ENCODE results near the gene GRAMD2B. TPM values are rescaled to one million over a fixed set of nuclear protein-coding genes. Genes with fewer than 3 reads are reported as not detected.
"Not testable (repeated sequence)": the region's sequence is repeated elsewhere in the genome, so short reads cannot be mapped to it uniquely, and the experiment has no call there.

Gene GRAMD2B
- total RNA-seq, 2 experiments from 2014 or later, result 7.2 to 9.4 TPM

- H3K27me3 ChIP-seq (ENCODE audit: control insufficient read depth in 1 of 2, insufficient read depth in 2 of 2, low read length in 2 of 2), result no peaks in the 10 kb centered on the region
- Mint-ChIP-seq H3K9me3 (peaks cover 3% of the 10 kb centered on the region), H3K27ac (no peak overlapping the region), H3K4me3 (no peak overlapping the region), H3K36me3 (ENCODE audit: low read depth) (no peaks in the 10 kb centered on the region), H3K27me3 (no peaks in the 10 kb centered on the region), H3K4me1 (ENCODE audit: low read depth) (peaks cover 17% of the 10 kb centered on the region)
- H3K4me3 ChIP-seq (ENCODE audit: low read length), result no peak overlapping the region
- H3K27ac ChIP-seq (ENCODE audit: low read depth in 1 of 2, low read length in 2 of 2), result no peak overlapping the region
- TF ChIP-seq CTCF (IDR thresholded peaks at IDR 0.05), result no peak
- no peaks in the 10 kb centered on the region for H3K36me3 ChIP-seq (ENCODE audit: insufficient read depth, low read length)
- ATAC-seq (ENCODE audit: poor library complexity) (no peak), DNase-seq (no peak)
- intact Hi-C loops (cut with DNase I, micrococcal nuclease), result loop anchor here in 1 of 2 experiments (10.0 kb wide), 1 partner anchor 47 kb away; the partner anchor contains the start of gene GRAMD2B
- ChIA-PET CTCF (no interaction called here), POLR2A (no interaction called here)
- H3K9me3 ChIP-seq (ENCODE audit: control insufficient read depth in 1 of 2, insufficient read depth in 1 of 2, low read length in 2 of 2), result no peaks in the 10 kb centered on the region
- peaks cover 6% of the 10 kb centered on the region for H3K4me1 ChIP-seq (ENCODE audit: insufficient read depth, low read length)
Observed at GRCh38 chr5:126377424-126377823, 45.8 kb upstream of the GRAMD2B start.

GRCh38 chr5:126380316-126380715 lies 42.9 kb upstream of the GRAMD2B start:
- H3K9me3 ChIP-seq (ENCODE audit: control insufficient read depth in 1 of 2, insufficient read depth in 1 of 2, low read length in 2 of 2); H3K27me3 ChIP-seq (ENCODE audit: control insufficient read depth in 1 of 2, insufficient read depth in 2 of 2, low read length in 2 of 2); H3K9me3 Mint-ChIP-seq; H3K27ac Mint-ChIP-seq; H3K4me3 Mint-ChIP-seq; intact Hi-C loops (cut with DNase I, micrococcal nuclease); H3K36me3 ChIP-seq (ENCODE audit: insufficient read depth, low read length); POLR2A ChIA-PET; H3K4me1 Mint-ChIP-seq (ENCODE audit: low read depth); H3K36me3 Mint-ChIP-seq (ENCODE audit: low read depth); DNase-seq; H3K4me1 ChIP-seq (ENCODE audit: insufficient read depth, low read length); H3K27me3 Mint-ChIP-seq; ATAC-seq (ENCODE audit: poor library complexity); H3K27ac ChIP-seq (ENCODE audit: low read depth in 1 of 2, low read length in 2 of 2); CTCF ChIA-PET; H3K4me3 ChIP-seq (ENCODE audit: low read length): not testable (repeated sequence)

GRCh38 chr5:126383246-126383645 lies 40.0 kb upstream of the GRAMD2B start:
- H3K4me1 Mint-ChIP-seq (ENCODE audit: low read depth), result no peaks in the 10 kb centered on the region
- peaks cover 3% of the 10 kb centered on the region for H3K9me3 Mint-ChIP-seq
- no peaks in the 10 kb centered on the region for H3K27me3 Mint-ChIP-seq
- TF ChIP-seq CTCF (IDR thresholded peaks at IDR 0.05), result no peak
- ATAC-seq (ENCODE audit: poor library complexity) (no peak), DNase-seq (no peak)
- Histone ChIP-seq H3K9me3 (ENCODE audit: control insufficient read depth in 1 of 2, insufficient read depth in 1 of 2, low read length in 2 of 2) (no peaks in the 10 kb centered on the region), H3K27me3 (ENCODE audit: control insufficient read depth in 1 of 2, insufficient read depth in 2 of 2, low read length in 2 of 2) (no peaks in the 10 kb centered on the region), H3K4me3 (ENCODE audit: low read length) (no peak overlapping the region), H3K36me3 (ENCODE audit: insufficient read depth, low read length) (no peaks in the 10 kb centered on the region), H3K4me1 (ENCODE audit: insufficient read depth, low read length) (no peaks in the 10 kb centered on the region), H3K27ac (ENCODE audit: low read depth in 1 of 2, low read length in 2 of 2) (no peak overlapping the region)
- H3K36me3 Mint-ChIP-seq (ENCODE audit: low read depth), result no peaks in the 10 kb centered on the region
- H3K27ac Mint-ChIP-seq, result no peak overlapping the region
- ChIA-PET CTCF (no interaction called here), POLR2A (interaction anchor here (1.4 kb wide), 1 partner anchor 117 kb away, joined by 4 read pairs; no protein-coding TSS in a partner anchor)
- no peak overlapping the region for H3K4me3 Mint-ChIP-seq
- intact Hi-C loops (cut with DNase I, micrococcal nuclease), result no loop called here

GRCh38 chr5:126383776-126384175 lies 39.4 kb upstream of the GRAMD2B start:
- no peak for ATAC-seq (ENCODE audit: poor library complexity)
- H3K27ac Mint-ChIP-seq, result no peak overlapping the region

More at GRCh38 chr5:126383776-126384175, 39.4 kb upstream of the GRAMD2B start:
- intact Hi-C loops (cut with DNase I, micrococcal nuclease), result no loop called here
- no peak for DNase-seq
- Mint-ChIP-seq H3K9me3 (peaks cover 3% of the 10 kb centered on the region), H3K4me1 (ENCODE audit: low read depth) (no peaks in the 10 kb centered on the region), H3K36me3 (ENCODE audit: low read depth) (no peaks in the 10 kb centered on the region), H3K27me3 (no peaks in the 10 kb centered on the region), H3K4me3 (no peak overlapping the region)
- ChIA-PET POLR2A (no interaction called here), CTCF (no interaction called here)
- H3K27ac ChIP-seq (ENCODE audit: low read depth in 1 of 2, low read length in 2 of 2), result no peak overlapping the region
- no peak for TF ChIP-seq CTCF (IDR thresholded peaks at IDR 0.05)
- H3K27me3 ChIP-seq (ENCODE audit: control insufficient read depth in 1 of 2, insufficient read depth in 2 of 2, low read length in 2 of 2), result no peaks in the 10 kb centered on the region
- no peaks in the 10 kb centered on the region for H3K36me3 ChIP-seq (ENCODE audit: insufficient read depth, low read length)
- H3K4me1 ChIP-seq (ENCODE audit: insufficient read depth, low read length), result no peaks in the 10 kb centered on the region
- no peaks in the 10 kb centered on the region for H3K9me3 ChIP-seq (ENCODE audit: control insufficient read depth in 1 of 2, insufficient read depth in 1 of 2, low read length in 2 of 2)
- no peak overlapping the region for H3K4me3 ChIP-seq (ENCODE audit: low read length)

Measured in CD4-positive, alpha-beta T cell (primary cell).